OCI-LY7 (cell line): Measurements from ENCODE around the gene DBR1. TPM values are rescaled to one million over a fixed set of nuclear protein-coding genes. Genes with fewer than 3 reads are reported as not detected.

Experiments used
- BruUV-seq: library from RNA; stranded (reverse); fragments of 400-500 nt; replicated peaks from 2 replicates; lab custom pipeline; 2021; lab: Mats Ljungman, UMichigan
- CTCF ChIA-PET: fragments of 300-600 bp; sonication (Branson Sonifier 250); formaldehyde crosslinking; loops from one replicate; lab custom pipeline; 2022; ENCODE audit warnings: antibody characterized with exemption; ENCODE audit not compliant: unreplicated experiment; lab: Charles Lee
- POLR2A ChIA-PET: fragments of 300-600 bp; sonication (Branson Sonifier 250); formaldehyde crosslinking; loops from one replicate; lab custom pipeline; 2022; ENCODE audit warnings: antibody characterized with exemption; lab: Charles Lee
- DNase-seq: peaks from one replicate; pipeline ENCODE4 v3.0.0-alpha.2; 2015; ENCODE audit warnings: low spot score
- H2AFZ ChIP-seq: fragments of 200-600 bp; sonication (generic), shearing (Covaris generic); 2 replicates; pipeline ENCODE4 v1.6.1; 2014; ENCODE audit warnings: mild to moderate bottlenecking, antibody characterized with exemption, low read length, moderate library complexity
- H3K27ac ChIP-seq: fragments of 200-600 bp; sonication (generic); 2 replicates; pipeline ENCODE4 v1.5.1; 2014; ENCODE audit warnings: mixed run types, low read depth, mild to moderate bottlenecking, moderate library complexity, low read length, inconsistent platforms; ENCODE audit not compliant: poor library complexity, severe bottlenecking
- H3K36me3 ChIP-seq: fragments of 200-600 bp; sonication (generic); 2 replicates; pipeline ENCODE4 v1.6.1; 2014; ENCODE audit warnings: mild to moderate bottlenecking, antibody characterized with exemption, low read length, moderate library complexity, mixed read lengths; ENCODE audit not compliant: insufficient read depth
- H3K4me1 ChIP-seq: fragments of 200-600 bp; sonication (generic); 2 replicates; pipeline ENCODE4 v1.5.1; 2014; ENCODE audit warnings: mild to moderate bottlenecking, low read length; ENCODE audit not compliant: insufficient read depth, poor library complexity, severe bottlenecking
- H3K4me2 ChIP-seq: fragments of 200-600 bp; sonication (generic); 2 replicates; pipeline ENCODE4 v1.6.1; 2014; ENCODE audit warnings: mild to moderate bottlenecking, low read length
- H3K4me3 ChIP-seq: fragments of 200-600 bp; sonication (generic); 2 replicates; pipeline ENCODE4 v1.5.1; 2014; ENCODE audit warnings: mild to moderate bottlenecking, low read depth, low read length; ENCODE audit not compliant: poor library complexity, severe bottlenecking
- H3K79me2 ChIP-seq: fragments of 200-600 bp; sonication (generic); 2 replicates; pipeline ENCODE4 v1.6.1; 2016; ENCODE audit warnings: low read depth, mild to moderate bottlenecking, low read length, moderate library complexity, mixed read lengths; ENCODE audit not compliant: insufficient read depth
- H3K9me2 ChIP-seq: fragments of 200-600 bp; sonication (generic); 2 replicates; pipeline ENCODE4 v1.6.1; 2016; ENCODE audit warnings: mild to moderate bottlenecking, low read length, mixed read lengths; ENCODE audit not compliant: insufficient read depth
- H3K9me3 ChIP-seq: fragments of 200-600 bp; sonication (generic); 2 replicates; pipeline ENCODE4 v1.6.1; 2014; ENCODE audit warnings: mild to moderate bottlenecking, mixed run types, low read length, mixed read lengths
- H4K20me1 ChIP-seq: fragments of 200-600 bp; sonication (generic); 2 replicates; pipeline ENCODE4 v1.6.1; 2014; ENCODE audit warnings: mild to moderate bottlenecking, antibody characterized with exemption, low read length, moderate library complexity, mixed read lengths; ENCODE audit not compliant: insufficient read depth
- CTCF ChIP-seq: fragments of 200-600 bp; sonication (generic); conservative IDR thresholded peaks from 2 replicates; pipeline ENCODE4 v1.5.1; 2014; ENCODE audit warnings: mild to moderate bottlenecking, antibody characterized with exemption, low read length, moderate library complexity, mixed read lengths
- EZH2phosphoT487 ChIP-seq: fragments of 200-600 bp; sonication (generic); IDR thresholded peaks from 2 replicates; pipeline ENCODE4 v1.6.1; 2018; ENCODE audit warnings: low read depth, borderline replicate concordance, mild to moderate bottlenecking, mixed run types, antibody characterized with exemption, low read length, moderate library complexity, mixed read lengths
- intact Hi-C: fragments of 100-400 bp; cut with micrococcal nuclease; formaldehyde crosslinking; loops from one replicate; pipeline ENCODE4 v1.10.0; 2022; ENCODE audit not compliant: unreplicated experiment
- total RNA-seq, 2 experiments: library from RNA; depleted of rRNA in 1 of 2; stranded (reverse); fragments of >200 nt in 1 of 2; shearing (Covaris generic) in 1 of 2; gene quantifications; 2 replicates each; pipeline ENCODE4 v1.2.3, GENCODE V29; 2014 to 2022

Gene DBR1
- total RNA-seq, 2 experiments from 2014 or later = 13.6 to 22.7 TPM

GRCh38 chr3:138125548-138126221, 49.0 kb downstream of the DBR1 start:
- Histone ChIP-seq H3K4me3 (no peak overlapping the region), H3K79me2 (no peaks in the 10 kb centered on the region), H3K4me1 (no peaks in the 10 kb centered on the region), H3K9me2 (no peaks in the 10 kb centered on the region), H3K27ac (no peak overlapping the region), H3K9me3 (no peaks in the 10 kb centered on the region), H2AFZ (no peak overlapping the region), H3K36me3 (no peaks in the 10 kb centered on the region), H4K20me1 (no peaks in the 10 kb centered on the region), H3K4me2 (no peak overlapping the region)
- ChIA-PET POLR2A (no interaction called here), CTCF (no interaction called here)
- TF ChIP-seq EZH2phosphoT487 (no peak), CTCF (no peak)
- DNase-seq = no peak
- intact Hi-C loops = no loop called here
- BruUV-seq = no TSS peak

GRCh38 chr3:138124706-138125355, 49.9 kb downstream of the DBR1 start:
- ChIA-PET CTCF (no interaction called here), POLR2A (no interaction called here)
- Histone ChIP-seq H2AFZ (no peak overlapping the region), H3K9me2 (no peaks in the 10 kb centered on the region), H3K79me2 (no peaks in the 10 kb centered on the region), H3K36me3 (no peaks in the 10 kb centered on the region), H3K4me2 (no peak overlapping the region), H3K4me3 (no peak overlapping the region), H3K9me3 (no peaks in the 10 kb centered on the region), H3K27ac (no peak overlapping the region), H3K4me1 (no peaks in the 10 kb centered on the region), H4K20me1 (no peaks in the 10 kb centered on the region)
- BruUV-seq = no TSS peak
- intact Hi-C loops = no loop called here
- DNase-seq = no peak
- TF ChIP-seq CTCF (no peak), EZH2phosphoT487 (no peak)

GRCh38 chr3:138124188-138124587, 50.5 kb downstream of the DBR1 start:
- Histone ChIP-seq H3K27ac (no peak overlapping the region), H3K36me3 (no peaks in the 10 kb centered on the region), H3K79me2 (no peaks in the 10 kb centered on the region), H2AFZ (no peak overlapping the region), H3K9me2 (no peaks in the 10 kb centered on the region), H3K4me2 (no peak overlapping the region), H3K9me3 (no peaks in the 10 kb centered on the region), H4K20me1 (no peaks in the 10 kb centered on the region), H3K4me3 (no peak overlapping the region), H3K4me1 (no peaks in the 10 kb centered on the region)
- ChIA-PET POLR2A (no interaction called here), CTCF (no interaction called here)
- intact Hi-C loops = no loop called here
- TF ChIP-seq EZH2phosphoT487 (no peak), CTCF (no peak)
- no TSS peak for BruUV-seq
- no peak for DNase-seq
